Measurements from ENCODE around the gene MBTPS1. TPM values are rescaled to one million over a fixed set of nuclear protein-coding genes. Genes with fewer than 3 reads are reported as not detected.

Gene MBTPS1
- total RNA-seq, 3 donors from 2014 or later (not counting 1 experiment from before 2014, with no cell fraction given) = 85.2 to 124 (median 113) TPM

- Mint-ChIP-seq H3K36me3 (no peaks in the 10 kb centered on the region), H3K9me3 (no peaks in the 10 kb centered on the region), H3K4me3 (no peak overlapping the region), H3K27me3 (ENCODE audit: low read depth in 2 of 2) (no peaks in the 10 kb centered on the region), H3K4me1 (peaks cover 0 to 4% of the 10 kb centered on the region in 2 donors), H3K27ac (no peak overlapping the region)
- intact Hi-C loops (cut with micrococcal nuclease) = no loop called here
- no peak overlapping the region for H3K27ac ChIP-seq (ENCODE audit: low read length)
- peaks cover 12% of the 10 kb centered on the region for H3K36me3 ChIP-seq (ENCODE audit: control insufficient read depth, insufficient read depth, low read length)
- no peak for TF ChIP-seq CTCF (IDR thresholded peaks at IDR 0.05)
- no peaks in the 10 kb centered on the region for H3K27me3 ChIP-seq (ENCODE audit: control insufficient read depth, insufficient read depth, low read length)
- H3K4me3 ChIP-seq (ENCODE audit: low read length) = no peak overlapping the region
- no peak for DNase-seq
- no peaks in the 10 kb centered on the region for H3K4me1 ChIP-seq (ENCODE audit: control insufficient read depth, insufficient read depth, low read length)
- ATAC-seq = no peak
- H3K9me3 ChIP-seq (ENCODE audit: control insufficient read depth, insufficient read depth, low read length) = no peaks in the 10 kb centered on the region
- 94% methylated on average over 5 of the region's 5 CpGs for WGBS (ENCODE audit: insufficient coverage)
Observed at GRCh38 chr16:84131117-84131516, 14.4 kb upstream of the MBTPS1 start.

GRCh38 chr16:84124257-84125073, 7.7 kb upstream of the MBTPS1 start:
- no peaks in the 10 kb centered on the region for H3K27me3 ChIP-seq (ENCODE audit: control insufficient read depth, insufficient read depth, low read length)
- no peaks in the 10 kb centered on the region for H3K4me1 Mint-ChIP-seq

GRCh38 chr16:84121007-84121406, 4.3 kb upstream of the MBTPS1 start:
- 95% methylated on average over 10 of the region's 10 CpGs for WGBS (ENCODE audit: insufficient coverage)
- H3K4me3 ChIP-seq (ENCODE audit: low read length) = no peak overlapping the region
- Mint-ChIP-seq H3K4me3 (no peak overlapping the region), H3K27me3 (ENCODE audit: low read depth in 2 of 2) (no peaks in the 10 kb centered on the region), H3K4me1 (peaks cover 2 to 7% of the 10 kb centered on the region in 2 donors), H3K36me3 (no peaks in the 10 kb centered on the region), H3K27ac (no peak overlapping the region), H3K9me3 (no peaks in the 10 kb centered on the region)
- H3K27ac ChIP-seq (ENCODE audit: low read length) = no peak overlapping the region
- TF ChIP-seq CTCF (IDR thresholded peaks at IDR 0.05) = no peak
- H3K9me3 ChIP-seq (ENCODE audit: control insufficient read depth, insufficient read depth, low read length) = no peaks in the 10 kb centered on the region
- H3K4me1 ChIP-seq (ENCODE audit: control insufficient read depth, insufficient read depth, low read length) = peaks cover 11% of the 10 kb centered on the region
- intact Hi-C loops (cut with micrococcal nuclease) = no loop called here
- ATAC-seq (no peak), DNase-seq (no peak)
- no peaks in the 10 kb centered on the region for H3K27me3 ChIP-seq (ENCODE audit: control insufficient read depth, insufficient read depth, low read length)
- H3K36me3 ChIP-seq (ENCODE audit: control insufficient read depth, insufficient read depth, low read length) = peaks cover 3% of the 10 kb centered on the region

More at GRCh38 chr16:84124257-84125073, 7.7 kb upstream of the MBTPS1 start:
- H3K4me1 ChIP-seq (ENCODE audit: control insufficient read depth, insufficient read depth, low read length) = no peaks in the 10 kb centered on the region
- Mint-ChIP-seq H3K4me3 (no peak overlapping the region), H3K9me3 (no peaks in the 10 kb centered on the region), H3K27me3 (ENCODE audit: low read depth in 2 of 2) (no peaks in the 10 kb centered on the region), H3K27ac (no peak overlapping the region), H3K36me3 (no peaks in the 10 kb centered on the region)
- TF ChIP-seq CTCF (IDR thresholded peaks at IDR 0.05) = no peak
- ATAC-seq (no peak), DNase-seq (no peak)
- intact Hi-C loops (cut with micrococcal nuclease) = no loop called here
- peaks cover 5% of the 10 kb centered on the region for H3K36me3 ChIP-seq (ENCODE audit: control insufficient read depth, insufficient read depth, low read length)
- 97% methylated on average over 5 of the region's 7 CpGs for WGBS (ENCODE audit: insufficient coverage)
- H3K4me3 ChIP-seq (ENCODE audit: low read length) = no peak overlapping the region
- H3K27ac ChIP-seq (ENCODE audit: low read length) = no peak overlapping the region
- H3K9me3 ChIP-seq (ENCODE audit: control insufficient read depth, insufficient read depth, low read length) = no peaks in the 10 kb centered on the region

All from natural killer cell (primary cell).